SK-N-SH (cell line): ENCODE measurements around the gene RNASEH2B.

ENCODE experiments used
- GATA2 ChIP-seq: sonication (generic); formaldehyde crosslinking; IDR thresholded peaks from 2 replicates; pipeline ENCODE4 v1.5.0; 2020; ENCODE audit warnings: mild to moderate bottlenecking, missing genetic modification reagents
- TF ChIP-seq, protein P1 (sequence below): fragments of 200-600 bp; sonication (generic); IDR thresholded peaks from 2 replicates; pipeline ENCODE4 v1.6.1; 2017; ENCODE audit warnings: antibody characterized with exemption, mild to moderate bottlenecking, moderate library complexity

DNA sequence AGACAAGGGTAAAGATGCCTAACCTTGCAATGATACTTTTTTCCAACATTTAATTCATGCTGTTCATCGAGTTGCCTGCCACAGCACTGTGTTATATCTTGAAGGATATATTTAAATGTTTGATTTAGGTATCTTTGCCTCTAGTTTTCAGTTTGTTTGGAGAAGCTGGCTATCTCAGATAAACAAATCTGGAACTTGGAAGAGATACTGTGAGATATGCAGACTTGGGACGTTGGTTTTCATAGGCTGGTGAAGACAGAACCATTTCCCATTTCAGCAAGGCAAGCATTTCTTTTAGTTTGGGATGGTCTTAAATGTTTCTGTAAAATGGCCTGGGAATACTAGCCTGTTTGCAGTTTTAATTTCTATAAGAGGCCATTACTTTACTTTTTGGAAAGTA is 3.3 kb downstream of the RNASEH2B start:
- TF ChIP-seq, protein P1, sequence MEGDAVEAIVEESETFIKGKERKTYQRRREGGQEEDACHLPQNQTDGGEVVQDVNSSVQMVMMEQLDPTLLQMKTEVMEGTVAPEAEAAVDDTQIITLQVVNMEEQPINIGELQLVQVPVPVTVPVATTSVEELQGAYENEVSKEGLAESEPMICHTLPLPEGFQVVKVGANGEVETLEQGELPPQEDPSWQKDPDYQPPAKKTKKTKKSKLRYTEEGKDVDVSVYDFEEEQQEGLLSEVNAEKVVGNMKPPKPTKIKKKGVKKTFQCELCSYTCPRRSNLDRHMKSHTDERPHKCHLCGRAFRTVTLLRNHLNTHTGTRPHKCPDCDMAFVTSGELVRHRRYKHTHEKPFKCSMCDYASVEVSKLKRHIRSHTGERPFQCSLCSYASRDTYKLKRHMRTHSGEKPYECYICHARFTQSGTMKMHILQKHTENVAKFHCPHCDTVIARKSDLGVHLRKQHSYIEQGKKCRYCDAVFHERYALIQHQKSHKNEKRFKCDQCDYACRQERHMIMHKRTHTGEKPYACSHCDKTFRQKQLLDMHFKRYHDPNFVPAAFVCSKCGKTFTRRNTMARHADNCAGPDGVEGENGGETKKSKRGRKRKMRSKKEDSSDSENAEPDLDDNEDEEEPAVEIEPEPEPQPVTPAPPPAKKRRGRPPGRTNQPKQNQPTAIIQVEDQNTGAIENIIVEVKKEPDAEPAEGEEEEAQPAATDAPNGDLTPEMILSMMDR = no peak
- no peak for TF ChIP-seq GATA2 (CRISPR knock-in tag)
